GM12873 (cell line): ENCODE results near the gene RBM39.

Source experiments
- CTCF ChIP-seq: IDR thresholded peaks from 2 replicates; pipeline ENCODE4 v1.5.1; 2012; ENCODE audit warnings: low read depth, mild to moderate bottlenecking, moderate library complexity, low read length, control low read depth; ENCODE audit not compliant: insufficient read depth; ENCODE audit errors: missing control alignments

RBM39 gene

DNA sequence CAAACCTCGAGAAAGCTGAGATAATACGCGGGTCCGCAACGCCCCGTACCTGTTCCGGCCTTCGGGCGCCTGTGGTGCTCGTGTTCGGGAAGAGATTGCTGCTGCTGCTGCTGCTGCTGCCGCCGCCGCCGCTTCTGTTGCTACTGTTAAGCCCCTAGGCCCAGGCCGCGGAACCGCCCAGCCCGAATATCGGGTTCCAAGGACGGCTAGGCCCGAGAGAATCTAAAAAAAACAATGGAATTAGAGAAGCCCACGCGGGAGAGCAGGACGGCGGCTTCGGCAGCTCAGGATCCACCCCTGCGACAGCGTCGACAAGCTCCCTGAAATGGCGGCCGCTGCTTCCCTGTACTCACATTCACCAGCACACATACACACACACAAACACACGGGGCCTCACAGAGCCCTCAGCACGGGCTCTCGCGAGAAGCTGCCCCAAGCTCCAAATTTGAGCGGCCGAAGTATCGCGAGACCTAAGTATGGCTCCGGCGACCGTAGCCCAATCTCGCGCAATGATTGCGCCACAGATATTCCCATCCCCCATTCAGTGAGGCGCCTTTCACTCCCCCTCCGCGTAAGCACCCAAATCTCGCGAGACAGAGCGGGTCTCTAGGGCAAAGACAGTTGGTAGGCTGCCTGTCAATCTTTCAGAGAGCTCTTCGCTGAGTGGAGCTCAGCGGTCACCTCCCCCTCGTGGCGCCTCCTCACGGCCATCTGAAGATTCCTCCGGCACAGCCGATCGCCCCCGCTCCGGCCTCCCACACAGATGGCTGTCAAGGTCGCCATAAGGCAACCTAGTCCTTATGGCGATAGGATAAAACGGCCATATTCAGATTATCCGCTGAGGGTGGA is at the start of gene RBM39:
TSS of gene RBM39 (minus strand) at position 369 of the 849 bp plus-strand sequence. CDS start 1,386 bp downstream, outside the sequence.
- peak; percentile 29 for TF ChIP-seq CTCF

GRCh38 chr20:35791821-35792220 is 49.8 kb upstream of the RBM39 start:
- TF ChIP-seq CTCF: no peak

GRCh38 chr20:35791097-35791496 is 49.0 kb upstream of the RBM39 start:
- TF ChIP-seq CTCF: no peak

GRCh38 chr20:35788796-35789195 is 46.7 kb upstream of the RBM39 start:
- TF ChIP-seq CTCF: no peak

GRCh38 chr20:35776513-35777101 is 34.5 kb upstream of the RBM39 start:
- no peak for TF ChIP-seq CTCF

DNA sequence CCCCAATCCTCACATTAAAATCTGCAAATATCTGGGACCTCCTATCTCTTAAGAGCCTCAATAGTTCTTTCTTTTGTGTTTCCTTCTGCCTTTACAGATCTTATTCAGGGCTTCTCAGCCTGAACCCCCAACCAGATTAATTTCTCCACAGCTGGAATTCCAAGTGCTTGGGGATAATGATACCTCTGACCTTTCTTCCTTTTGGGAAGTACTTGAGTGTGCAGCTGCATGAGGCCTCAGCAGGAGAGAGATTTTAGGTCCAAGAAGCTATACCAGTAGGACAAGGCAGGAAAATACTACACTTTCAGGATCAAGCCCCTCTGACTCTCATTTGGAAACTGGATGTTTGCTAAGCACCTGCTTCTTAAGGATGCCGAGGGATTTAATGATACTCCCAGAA is 32.3 kb upstream of the RBM39 start:
- no peak for TF ChIP-seq CTCF

DNA sequence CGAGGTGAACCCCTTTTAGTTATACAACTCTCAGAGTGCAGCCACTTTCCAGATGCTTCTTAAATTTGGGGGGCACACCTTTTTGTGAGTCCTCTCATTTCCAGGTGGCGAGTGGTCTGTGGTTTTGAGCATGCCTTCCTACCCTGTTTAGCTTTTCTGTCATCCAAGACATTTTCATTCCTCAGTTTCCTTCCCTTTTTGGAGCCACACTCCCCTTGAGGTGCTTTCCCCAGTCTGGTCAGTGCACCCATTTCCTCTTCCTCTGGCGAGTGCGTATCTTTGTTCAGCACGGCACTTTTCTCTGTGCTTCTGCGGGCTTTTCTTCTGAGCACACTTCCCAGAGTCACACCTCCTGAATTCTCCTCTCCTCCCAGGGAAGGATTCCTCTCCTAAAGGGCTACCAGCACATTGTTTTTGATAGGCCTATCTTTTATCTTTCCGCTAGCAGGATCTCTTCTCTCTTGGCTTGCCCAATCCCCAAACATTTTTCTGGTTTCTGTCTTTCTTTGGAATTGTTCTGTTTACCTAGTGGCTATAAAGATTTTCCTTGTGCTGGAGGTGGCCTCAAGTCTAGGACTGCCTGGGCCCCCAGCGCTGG is 31.2 kb upstream of the RBM39 start:
- no peak for TF ChIP-seq CTCF
